ENCODE data around the gene SLC25A25. TPM values are rescaled to one million over a fixed set of nuclear protein-coding genes. Genes with fewer than 3 reads are reported as not detected.
"Not testable (repeated sequence)": the region's sequence is repeated elsewhere in the genome, so short reads cannot be mapped to it uniquely, and the experiment has no call there.

SLC25A25 gene
- total and polyA plus RNA-seq, 4 donors = 10.5 to 32.6 (median 24.5) TPM

DNA sequence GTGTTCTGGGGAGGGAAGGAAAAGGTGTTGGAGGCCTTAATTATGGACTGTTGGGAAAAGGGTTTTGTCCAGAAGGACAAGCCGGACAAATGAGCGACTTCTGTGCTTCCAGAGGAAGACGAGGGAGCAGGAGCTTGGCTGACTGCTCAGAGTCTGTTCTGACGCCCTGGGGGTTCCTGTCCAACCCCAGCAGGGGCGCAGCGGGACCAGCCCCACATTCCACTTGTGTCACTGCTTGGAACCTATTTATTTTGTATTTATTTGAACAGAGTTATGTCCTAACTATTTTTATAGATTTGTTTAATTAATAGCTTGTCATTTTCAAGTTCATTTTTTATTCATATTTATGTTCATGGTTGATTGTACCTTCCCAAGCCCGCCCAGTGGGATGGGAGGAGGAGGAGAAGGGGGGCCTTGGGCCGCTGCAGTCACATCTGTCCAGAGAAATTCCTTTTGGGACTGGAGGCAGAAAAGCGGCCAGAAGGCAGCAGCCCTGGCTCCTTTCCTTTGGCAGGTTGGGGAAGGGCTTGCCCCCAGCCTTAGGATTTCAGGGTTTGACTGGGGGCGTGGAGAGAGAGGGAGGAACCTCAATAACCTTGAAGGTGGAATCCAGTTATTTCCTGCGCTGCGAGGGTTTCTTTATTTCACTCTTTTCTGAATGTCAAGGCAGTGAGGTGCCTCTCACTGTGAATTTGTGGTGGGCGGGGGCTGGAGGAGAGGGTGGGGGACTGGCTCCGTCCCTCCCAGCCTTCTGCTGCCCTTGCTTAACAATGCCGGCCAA is 40.4 kb downstream of the SLC25A25 start:
- H3K36me3 ChIP-seq (ENCODE audit: control insufficient read depth in 4 of 4, insufficient read depth in 4 of 4, low read length in 4 of 4) = peaks cover 12 to 47% (median 30%) of the 10 kb centered on the region in 4 donors
- H3K4me3 ChIP-seq = no peak overlapping the region
- 85 to 89% methylated on average over 15 of the region's 15 CpGs for WGBS, 2 donors
- ATAC-seq (ENCODE audit: insufficient read depth, low FRiP score) (no peak), DNase-seq (no peak)
- peaks cover 0 to 7% (median 0%) of the 10 kb centered on the region in 5 donors for H3K4me1 ChIP-seq (ENCODE audit: control insufficient read depth in 5 of 5, insufficient read depth in 5 of 5, low read length in 5 of 5)
- H3K27me3 ChIP-seq (ENCODE audit: control insufficient read depth in 3 of 3, insufficient read depth in 3 of 3, low read length in 2 of 3) = no peaks in the 10 kb centered on the region
- no peak overlapping the region for H3K9ac ChIP-seq (ENCODE audit: insufficient read depth in 1 of 2, low read length in 2 of 2)
- TF ChIP-seq, protein P1, sequence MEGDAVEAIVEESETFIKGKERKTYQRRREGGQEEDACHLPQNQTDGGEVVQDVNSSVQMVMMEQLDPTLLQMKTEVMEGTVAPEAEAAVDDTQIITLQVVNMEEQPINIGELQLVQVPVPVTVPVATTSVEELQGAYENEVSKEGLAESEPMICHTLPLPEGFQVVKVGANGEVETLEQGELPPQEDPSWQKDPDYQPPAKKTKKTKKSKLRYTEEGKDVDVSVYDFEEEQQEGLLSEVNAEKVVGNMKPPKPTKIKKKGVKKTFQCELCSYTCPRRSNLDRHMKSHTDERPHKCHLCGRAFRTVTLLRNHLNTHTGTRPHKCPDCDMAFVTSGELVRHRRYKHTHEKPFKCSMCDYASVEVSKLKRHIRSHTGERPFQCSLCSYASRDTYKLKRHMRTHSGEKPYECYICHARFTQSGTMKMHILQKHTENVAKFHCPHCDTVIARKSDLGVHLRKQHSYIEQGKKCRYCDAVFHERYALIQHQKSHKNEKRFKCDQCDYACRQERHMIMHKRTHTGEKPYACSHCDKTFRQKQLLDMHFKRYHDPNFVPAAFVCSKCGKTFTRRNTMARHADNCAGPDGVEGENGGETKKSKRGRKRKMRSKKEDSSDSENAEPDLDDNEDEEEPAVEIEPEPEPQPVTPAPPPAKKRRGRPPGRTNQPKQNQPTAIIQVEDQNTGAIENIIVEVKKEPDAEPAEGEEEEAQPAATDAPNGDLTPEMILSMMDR (IDR thresholded peaks at IDR 0.05; ENCODE audit: control extremely low read depth, extremely low read depth) = no peak
- no peaks in the 10 kb centered on the region for H3K9me3 ChIP-seq (ENCODE audit: control insufficient read depth in 4 of 4, insufficient read depth in 3 of 4, low read length in 3 of 4)
- no peak overlapping the region for H3K27ac ChIP-seq (ENCODE audit: low read depth in 1 of 2, low read length in 1 of 2)

DNA sequence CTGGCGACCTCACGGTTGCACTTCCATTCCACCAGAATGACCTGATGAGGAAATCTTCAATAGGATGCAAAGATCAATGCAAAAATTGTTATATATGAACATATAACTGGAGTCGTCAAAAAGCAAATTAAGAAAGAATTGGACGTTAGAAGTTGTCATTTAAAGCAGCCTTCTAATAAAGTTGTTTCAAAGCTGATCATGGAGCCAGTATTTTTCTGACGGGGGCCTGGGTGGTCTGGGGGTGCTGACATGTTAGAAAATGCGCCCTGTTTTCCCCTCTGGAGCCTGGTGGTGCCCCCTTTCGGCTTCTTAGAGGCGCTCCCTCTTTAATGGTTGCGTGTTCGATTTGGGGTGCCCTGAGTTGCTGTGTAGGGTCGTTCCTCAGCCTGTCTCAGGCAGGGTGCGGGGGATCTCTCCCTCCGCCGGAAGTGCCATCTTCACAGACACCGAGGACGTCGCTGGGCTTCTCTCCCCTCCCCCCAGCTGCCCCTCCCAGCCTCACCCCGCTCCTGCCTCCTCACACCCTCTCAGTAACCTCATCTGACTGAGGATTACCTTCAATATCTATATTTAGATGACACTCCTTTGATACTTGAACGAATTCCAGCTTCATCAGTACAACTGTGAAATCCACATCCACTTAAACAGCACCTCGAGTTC is 41.1 kb downstream of the SLC25A25 start:
- ATAC-seq (ENCODE audit: insufficient read depth, low FRiP score) (no peak), DNase-seq (no peak)
- Histone ChIP-seq H3K36me3 (ENCODE audit: control insufficient read depth in 4 of 4, insufficient read depth in 4 of 4, low read length in 4 of 4) (peaks cover 4 to 41% (median 25%) of the 10 kb centered on the region in 4 donors), H3K9me3 (ENCODE audit: control insufficient read depth in 4 of 4, insufficient read depth in 3 of 4, low read length in 3 of 4) (peaks cover 0 to 3% (median 0%) of the 10 kb centered on the region in 4 donors), H3K27ac (ENCODE audit: low read depth in 1 of 2, low read length in 1 of 2) (no peak overlapping the region), H3K27me3 (ENCODE audit: control insufficient read depth in 3 of 3, insufficient read depth in 3 of 3, low read length in 2 of 3) (no peaks in the 10 kb centered on the region), H3K9ac (ENCODE audit: insufficient read depth in 1 of 2, low read length in 2 of 2) (no peak overlapping the region), H3K4me1 (ENCODE audit: control insufficient read depth in 5 of 5, insufficient read depth in 5 of 5, low read length in 5 of 5) (peaks cover 0 to 3% (median 0%) of the 10 kb centered on the region in 5 donors), H3K4me3 (no peak overlapping the region)
- 71 to 84% methylated on average over 20 of the region's 20 CpGs for WGBS, 2 donors
- TF ChIP-seq, protein P1 (IDR thresholded peaks at IDR 0.05; ENCODE audit: control extremely low read depth, extremely low read depth) = no peak

DNA sequence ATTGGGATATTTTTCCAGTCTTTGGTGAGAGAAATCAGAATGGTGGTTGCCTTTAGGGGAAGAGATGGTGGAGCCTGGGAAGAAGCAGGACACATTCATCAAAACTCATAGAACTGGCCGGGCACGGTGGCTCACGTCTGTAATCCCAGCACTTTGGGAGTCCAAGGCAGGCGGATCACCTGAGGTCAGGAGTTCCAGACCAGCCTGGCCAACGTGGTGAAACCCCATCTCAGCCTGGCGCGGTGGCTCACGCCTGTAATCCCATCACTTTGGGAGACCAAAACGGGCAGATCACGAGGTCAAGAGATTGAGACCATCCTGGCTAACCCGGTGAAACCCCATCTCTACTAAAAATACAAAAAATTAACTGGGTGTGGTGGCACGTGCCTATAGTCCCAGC is 43.7 kb downstream of the SLC25A25 start:
- H3K9me3 ChIP-seq (ENCODE audit: control insufficient read depth in 4 of 4, insufficient read depth in 3 of 4, low read length in 3 of 4); DNase-seq; H3K4me1 ChIP-seq (ENCODE audit: control insufficient read depth in 5 of 5, insufficient read depth in 5 of 5, low read length in 5 of 5); H3K4me3 ChIP-seq; H3K27ac ChIP-seq (ENCODE audit: low read depth in 1 of 2, low read length in 1 of 2); H3K9ac ChIP-seq (ENCODE audit: insufficient read depth in 1 of 2, low read length in 2 of 2); H3K27me3 ChIP-seq (ENCODE audit: control insufficient read depth in 3 of 3, insufficient read depth in 3 of 3, low read length in 2 of 3); ATAC-seq (ENCODE audit: insufficient read depth, low FRiP score): not testable (repeated sequence)
- WGBS, 2 donors = 85 to 91% methylated on average over 12 of the region's 12 CpGs
- H3K36me3 ChIP-seq (ENCODE audit: control insufficient read depth in 4 of 4, insufficient read depth in 4 of 4, low read length in 4 of 4) = peaks cover 3 to 25% (median 12%) of the 10 kb centered on the region in 4 donors

Data from lung (tissue), 12 donors.